SK-N-SH (cell line): ENCODE measurements around the gene SAMD14. TPM values are rescaled to one million over a fixed set of nuclear protein-coding genes. Genes with fewer than 3 reads are reported as not detected.

Source experiments
- CTCF ChIA-PET: fragments of 300-600, 350-600 bp; formaldehyde crosslinking; extraction: SDS; loops from one replicate; lab custom pipeline; 2021; lab: Yijun Ruan, JAX
- POLR2A ChIA-PET: fragments of 350-600 bp; sonication (Branson Sonifier 250); formaldehyde crosslinking; extraction: SDS; loops from one replicate; lab custom pipeline; 2020; ENCODE audit warnings: antibody characterized with exemption, inconsistent platforms; lab: Yijun Ruan, JAX
- DNase-seq: peaks from one replicate; pipeline ENCODE4 v3.0.0; 2012
- H2AFZ ChIP-seq: fragments of 200-600 bp; sonication (generic); 2 replicates; pipeline ENCODE4 v1.8.1; 2016; ENCODE audit warnings: antibody characterized with exemption, mild to moderate bottlenecking, low read depth
- H3F3A ChIP-seq: fragments of 200-600 bp; sonication (generic); replicated peaks from 2 replicates; pipeline ENCODE3; 2016; ENCODE audit warnings: antibody characterized with exemption, mild to moderate bottlenecking; ENCODE audit not compliant: insufficient read depth
- H3K27ac ChIP-seq, 2 experiments: fragments of 200-500 bp in 1 of 2; fragments of 200-600 bp in 1 of 2; sonication (Bioruptor generic) in 1 of 2; sonication (generic), shearing (Covaris generic) in 1 of 2; 2 replicates each; pipeline versions ENCODE4 v1.5.1 to v1.6.1; 2014 to 2016; ENCODE audit warnings: low read depth in 2 of 2, inconsistent platforms in 1 of 2, low read length in 1 of 2, mild to moderate bottlenecking in 1 of 2, mixed read lengths in 1 of 2
- H3K27me3 ChIP-seq: fragments of 200-600 bp; sonication (generic), shearing (Covaris generic); 2 replicates; pipeline ENCODE4 v1.6.1; 2016; ENCODE audit warnings: mixed run types; ENCODE audit not compliant: insufficient read depth
- H3K36me3 ChIP-seq, 2 experiments: fragments of 200-500 bp in 1 of 2; fragments of 200-600 bp in 1 of 2; sonication (Bioruptor generic) in 1 of 2; sonication (generic) in 1 of 2; replicated peaks in 1 of 2; 2 replicates each; pipeline versions ENCODE3 to v1.5.1; 2014 to 2016; ENCODE audit warnings: low read length in 1 of 2, mild to moderate bottlenecking in 1 of 2; ENCODE audit not compliant: insufficient read depth in 2 of 2, control insufficient read depth in 1 of 2
- H3K4me1 ChIP-seq, 2 experiments: fragments of 200-500 bp in 1 of 2; fragments of 200-600 bp in 1 of 2; sonication (Bioruptor generic) in 1 of 2; sonication (generic), shearing (Covaris generic) in 1 of 2; 2 replicates each; pipeline versions ENCODE4 v1.5.1 to v1.6.1; 2014 to 2016; ENCODE audit warnings: low read depth in 1 of 2, low read length in 1 of 2, mixed run types in 1 of 2; ENCODE audit not compliant: insufficient read depth in 2 of 2, control insufficient read depth in 1 of 2
- H3K4me2 ChIP-seq: fragments of 200-600 bp; sonication (generic), shearing (Covaris generic); 2 replicates; pipeline ENCODE4 v1.6.1; 2017; ENCODE audit warnings: mixed run types
- H3K4me3 ChIP-seq, 2 experiments: fragments of 200-500 bp in 1 of 2; fragments of 200-600 bp in 1 of 2; sonication (Bioruptor generic) in 1 of 2; sonication (generic), shearing (Covaris generic) in 1 of 2; 2 replicates each; pipeline versions ENCODE4 v1.5.1 to v1.8.1; 2014 to 2016; ENCODE audit warnings: low read depth in 2 of 2, inconsistent platforms in 1 of 2, low read length in 1 of 2, mild to moderate bottlenecking in 1 of 2, mixed read lengths in 1 of 2, moderate library complexity in 1 of 2
- H3K79me2 ChIP-seq: fragments of 200-600 bp; sonication (generic); 2 replicates; pipeline ENCODE4 v1.8.1; 2017; ENCODE audit warnings: mild to moderate bottlenecking; ENCODE audit not compliant: insufficient read depth
- H3K9ac ChIP-seq: fragments of 200-600 bp; sonication (generic); 2 replicates; pipeline ENCODE4 v1.6.1; 2017; ENCODE audit warnings: mixed run types
- H3K9me2 ChIP-seq: fragments of 200-600 bp; sonication (generic); 2 replicates; pipeline ENCODE4 v1.6.1; 2017; ENCODE audit warnings: mixed run types
- H3K9me3 ChIP-seq: fragments of 200-600 bp; sonication (generic); 2 replicates; pipeline ENCODE4 v1.6.1; 2017; ENCODE audit warnings: mixed run types, mild to moderate bottlenecking, moderate library complexity
- H4K20me1 ChIP-seq: fragments of 200-600 bp; sonication (generic); 2 replicates; pipeline ENCODE4 v1.6.1; 2017; ENCODE audit warnings: mild to moderate bottlenecking, mixed run types; ENCODE audit not compliant: insufficient read depth
- ELF1 ChIP-seq: IDR thresholded peaks from 2 replicates; pipeline ENCODE4 v1.4.0; 2012
- EP300 ChIP-seq, 2 experiments: IDR thresholded peaks; 2 replicates each; pipeline versions ENCODE4 v1.4.0 to v1.6.1; 2012; ENCODE audit warnings: borderline replicate concordance in 1 of 2, low read depth in 1 of 2, low read length in 1 of 2
- FOXJ3 ChIP-seq: sonication (generic); formaldehyde crosslinking; IDR thresholded peaks from 2 replicates; pipeline ENCODE4 v1.5.1; 2020; ENCODE audit warnings: mild to moderate bottlenecking, missing genetic modification reagents
- FOXM1 ChIP-seq: IDR thresholded peaks from 2 replicates; pipeline ENCODE4 v1.4.0; 2012; ENCODE audit warnings: low read depth, mild to moderate bottlenecking
- GABPA ChIP-seq: IDR thresholded peaks from 2 replicates; pipeline ENCODE4 v1.4.0; 2012; ENCODE audit warnings: low read depth, mild to moderate bottlenecking
- JUND ChIP-seq: IDR thresholded peaks from 2 replicates; pipeline ENCODE4 v1.4.0; 2012
- MEF2A ChIP-seq: IDR thresholded peaks from 2 replicates; pipeline ENCODE4 v1.4.0; 2012; ENCODE audit warnings: low read depth, borderline replicate concordance
- MXI1 ChIP-seq: IDR thresholded peaks from 2 replicates; pipeline ENCODE4 v1.6.1; 2012; ENCODE audit warnings: mild to moderate bottlenecking, low read depth, low read length, improper control_type of control experiment
- NFIC ChIP-seq: IDR thresholded peaks from 2 replicates; pipeline ENCODE4 v1.4.0; 2012; ENCODE audit warnings: borderline replicate concordance
- NRF1 ChIP-seq: IDR thresholded peaks from 2 replicates; pipeline ENCODE4 v1.6.1; 2012; ENCODE audit warnings: low read depth, mild to moderate bottlenecking, low read length
- POLR2AphosphoS5 ChIP-seq: IDR thresholded peaks from 2 replicates; pipeline ENCODE4 v1.6.1; 2012; ENCODE audit warnings: low read depth, low read length
- RAD21 ChIP-seq: IDR thresholded peaks from 2 replicates; pipeline ENCODE4 v1.6.1; 2012; ENCODE audit warnings: mild to moderate bottlenecking, low read length
- RFX5 ChIP-seq: IDR thresholded peaks from 2 replicates; pipeline ENCODE4 v1.6.1; 2012; ENCODE audit warnings: mild to moderate bottlenecking, improper control_type of control experiment, low read length
- SIN3A ChIP-seq: IDR thresholded peaks from 2 replicates; pipeline ENCODE4 v1.6.1; 2012; ENCODE audit warnings: low read depth, mild to moderate bottlenecking, low read length, moderate library complexity, borderline replicate concordance
- SMC3 ChIP-seq: IDR thresholded peaks from 2 replicates; pipeline ENCODE4 v1.6.1; 2012; ENCODE audit warnings: low read depth, low read length, improper control_type of control experiment
- TCF12 ChIP-seq: IDR thresholded peaks from 2 replicates; pipeline ENCODE4 v1.4.0; 2012
- TEAD4 ChIP-seq: IDR thresholded peaks from 2 replicates; pipeline ENCODE4 v1.4.0; 2012; ENCODE audit warnings: mild to moderate bottlenecking, borderline replicate concordance; ENCODE audit not compliant: insufficient read depth
- YY1 ChIP-seq: IDR thresholded peaks from 2 replicates; pipeline ENCODE4 v1.4.0; 2012; ENCODE audit warnings: low read depth, mild to moderate bottlenecking
- whole genome bisulfite sequencing: methylation state at CpG from one replicate; pipeline ENCODE4 v1.1.6; 2017; ENCODE audit warnings: low lambda C conversion rate; 5-methylcytosine and 5-hydroxymethylcytosine counted together
- polyA plus RNA-seq, 3 experiments: library from polyadenylated mRNA; depleted of rRNA; stranded (reverse); fragments of >200 nt; gene quantifications; 2 replicates each; pipeline ENCODE4 v1.2.3, GENCODE V29; 2012
- TF ChIP-seq, protein P1 (sequence below): fragments of 150-350 bp; IDR thresholded peaks from 2 replicates; pipeline ENCODE4 v1.6.1; 2017; ENCODE audit warnings: antibody characterized with exemption, low read length, low read depth, borderline replicate concordance
- TF ChIP-seq, protein P2 (sequence below): IDR thresholded peaks from 2 replicates; pipeline ENCODE4 v1.4.0; 2012; ENCODE audit warnings: low read depth, borderline replicate concordance
- TF ChIP-seq, protein P3 (sequence below): fragments of 150-350 bp; IDR thresholded peaks from 2 replicates; pipeline ENCODE4 v1.6.1; 2016; ENCODE audit warnings: mild to moderate bottlenecking, low read depth, low read length
- TF ChIP-seq, protein P4 (sequence below): IDR thresholded peaks from 2 replicates; pipeline ENCODE4 v1.4.0; 2012; ENCODE audit warnings: low read depth, borderline replicate concordance

SAMD14 gene
- polyA plus RNA-seq, 1 of the 3 experiments (the other 2 are of a cell fraction), result 3.4 TPM

DNA sequence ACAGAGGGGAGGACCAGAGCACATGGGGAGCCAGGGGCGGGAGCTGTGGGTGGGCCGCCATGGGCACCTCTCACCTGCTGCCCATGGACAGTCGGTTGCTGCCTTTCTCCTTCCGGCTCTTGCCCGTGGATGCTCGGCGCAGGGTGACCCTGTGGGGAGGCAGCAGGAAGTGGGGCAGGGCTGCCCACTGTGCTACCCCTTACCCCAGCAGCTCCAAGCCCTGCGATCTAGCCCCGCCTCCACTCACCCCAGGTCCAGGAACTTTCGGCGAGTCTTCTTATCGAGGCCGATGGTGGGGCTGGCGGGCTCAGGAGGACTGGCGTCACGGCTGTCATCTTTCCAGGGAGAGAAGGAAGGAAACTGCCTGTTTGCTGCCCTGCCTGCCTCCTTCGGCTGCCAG lies 14.2 kb downstream of the SAMD14 start:
- H3K4me3 ChIP-seq, result no peak overlapping the region

DNA sequence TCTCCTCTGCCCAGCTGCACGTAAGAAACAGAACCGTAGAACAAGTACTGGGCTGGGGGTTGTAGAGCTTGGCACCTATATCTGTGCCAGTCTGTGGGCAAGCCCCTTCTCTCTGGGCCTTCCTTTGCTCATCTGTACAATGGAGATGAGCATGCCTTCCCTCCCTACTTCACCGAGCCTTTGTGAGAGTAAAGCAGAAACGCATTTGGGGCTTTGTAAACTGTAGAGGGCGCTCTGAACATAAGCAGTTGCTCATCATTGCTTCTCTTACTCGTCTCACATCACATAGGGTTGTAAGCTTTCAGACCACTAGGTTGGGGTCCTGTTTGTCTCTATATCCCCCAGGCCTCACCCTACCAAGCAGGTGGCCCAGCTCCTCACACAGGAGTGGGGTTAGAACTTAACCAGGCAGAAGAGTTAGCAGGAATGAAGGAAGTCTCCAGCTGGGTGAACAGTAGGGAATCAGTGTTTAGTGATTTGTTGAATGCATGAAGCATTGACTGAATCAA lies 15.1 kb downstream of the SAMD14 start:
- Histone ChIP-seq H3K9me3 (no peaks in the 10 kb centered on the region), H3K9me2 (no peaks in the 10 kb centered on the region), H3K9ac (no peak overlapping the region), H2AFZ (no peak overlapping the region), H3K27ac (no peak overlapping the region), H3K4me1 (peaks cover 0 to 24% of the 10 kb centered on the region in 2 experiments; a peak in 1 of 4 replicates), H3K4me3 (no peak overlapping the region), H3K4me2 (no peak overlapping the region), H3K79me2 (no peaks in the 10 kb centered on the region), H4K20me1 (no peaks in the 10 kb centered on the region), H3F3A (no peaks in the 10 kb centered on the region), H3K36me3 (peaks cover 0 to 9% of the 10 kb centered on the region in 2 experiments), H3K27me3 (no peaks in the 10 kb centered on the region)
- CTCF ChIA-PET, result interaction anchor here (0.6 to 16.3 kb wide), 25 partner anchors 13 to 247 kb away, joined by 3 to 297 read pairs (median 5); partner anchors contain the start of genes COL1A1, PDK2, PPP1R9B and SAMD14
- 41% methylated on average over 6 of the region's 6 CpGs for WGBS
- POLR2A ChIA-PET, result interaction anchor here (0.7 to 1.4 kb wide), 2 partner anchors 47 to 63 kb away, joined by 3 to 5 read pairs; no protein-coding TSS in a partner anchor
- peak; percentile 79 for DNase-seq
- TF ChIP-seq YY1 (no peak), JUND (no peak), SMC3 (peak; percentile 60), NRF1 (no peak), NFIC (no peak), ELF1 (no peak), EP300 (IDR thresholded peaks at IDR 0.05; ENCODE audit: borderline replicate concordance in 1 of 2, low read depth in 1 of 2, low read length in 1 of 2) (no peak), RFX5 (no peak), FOXM1 (no peak), FOXJ3 (CRISPR knock-in tag) (no peak), GABPA (no peak), SIN3A (no peak), TEAD4 (no peak), RAD21 (peak; percentile 75)
- TF ChIP-seq, protein P1, sequence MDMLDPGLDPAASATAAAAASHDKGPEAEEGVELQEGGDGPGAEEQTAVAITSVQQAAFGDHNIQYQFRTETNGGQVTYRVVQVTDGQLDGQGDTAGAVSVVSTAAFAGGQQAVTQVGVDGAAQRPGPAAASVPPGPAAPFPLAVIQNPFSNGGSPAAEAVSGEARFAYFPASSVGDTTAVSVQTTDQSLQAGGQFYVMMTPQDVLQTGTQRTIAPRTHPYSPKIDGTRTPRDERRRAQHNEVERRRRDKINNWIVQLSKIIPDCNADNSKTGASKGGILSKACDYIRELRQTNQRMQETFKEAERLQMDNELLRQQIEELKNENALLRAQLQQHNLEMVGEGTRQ, result no peak
- TF ChIP-seq, protein P2, sequence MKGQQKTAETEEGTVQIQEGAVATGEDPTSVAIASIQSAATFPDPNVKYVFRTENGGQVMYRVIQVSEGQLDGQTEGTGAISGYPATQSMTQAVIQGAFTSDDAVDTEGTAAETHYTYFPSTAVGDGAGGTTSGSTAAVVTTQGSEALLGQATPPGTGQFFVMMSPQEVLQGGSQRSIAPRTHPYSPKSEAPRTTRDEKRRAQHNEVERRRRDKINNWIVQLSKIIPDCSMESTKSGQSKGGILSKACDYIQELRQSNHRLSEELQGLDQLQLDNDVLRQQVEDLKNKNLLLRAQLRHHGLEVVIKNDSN, result no peak
- TF ChIP-seq, protein P3, sequence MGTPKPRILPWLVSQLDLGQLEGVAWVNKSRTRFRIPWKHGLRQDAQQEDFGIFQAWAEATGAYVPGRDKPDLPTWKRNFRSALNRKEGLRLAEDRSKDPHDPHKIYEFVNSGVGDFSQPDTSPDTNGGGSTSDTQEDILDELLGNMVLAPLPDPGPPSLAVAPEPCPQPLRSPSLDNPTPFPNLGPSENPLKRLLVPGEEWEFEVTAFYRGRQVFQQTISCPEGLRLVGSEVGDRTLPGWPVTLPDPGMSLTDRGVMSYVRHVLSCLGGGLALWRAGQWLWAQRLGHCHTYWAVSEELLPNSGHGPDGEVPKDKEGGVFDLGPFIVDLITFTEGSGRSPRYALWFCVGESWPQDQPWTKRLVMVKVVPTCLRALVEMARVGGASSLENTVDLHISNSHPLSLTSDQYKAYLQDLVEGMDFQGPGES, result no peak; the same call in 1 of the 2 replicates

More for the DNA sequence above, 14.2 kb downstream of the SAMD14 start:
- H3K27me3 ChIP-seq, result no peaks in the 10 kb centered on the region
- TF ChIP-seq EP300 (IDR thresholded peaks at IDR 0.05; ENCODE audit: borderline replicate concordance in 1 of 2, low read depth in 1 of 2, low read length in 1 of 2) (no peak), TCF12 (no peak), SMC3 (no peak), SIN3A (no peak), RFX5 (no peak), POLR2AphosphoS5 (no peak), NFIC (no peak), MEF2A (no peak), MXI1 (no peak), TEAD4 (no peak)
- TF ChIP-seq, protein P4, sequence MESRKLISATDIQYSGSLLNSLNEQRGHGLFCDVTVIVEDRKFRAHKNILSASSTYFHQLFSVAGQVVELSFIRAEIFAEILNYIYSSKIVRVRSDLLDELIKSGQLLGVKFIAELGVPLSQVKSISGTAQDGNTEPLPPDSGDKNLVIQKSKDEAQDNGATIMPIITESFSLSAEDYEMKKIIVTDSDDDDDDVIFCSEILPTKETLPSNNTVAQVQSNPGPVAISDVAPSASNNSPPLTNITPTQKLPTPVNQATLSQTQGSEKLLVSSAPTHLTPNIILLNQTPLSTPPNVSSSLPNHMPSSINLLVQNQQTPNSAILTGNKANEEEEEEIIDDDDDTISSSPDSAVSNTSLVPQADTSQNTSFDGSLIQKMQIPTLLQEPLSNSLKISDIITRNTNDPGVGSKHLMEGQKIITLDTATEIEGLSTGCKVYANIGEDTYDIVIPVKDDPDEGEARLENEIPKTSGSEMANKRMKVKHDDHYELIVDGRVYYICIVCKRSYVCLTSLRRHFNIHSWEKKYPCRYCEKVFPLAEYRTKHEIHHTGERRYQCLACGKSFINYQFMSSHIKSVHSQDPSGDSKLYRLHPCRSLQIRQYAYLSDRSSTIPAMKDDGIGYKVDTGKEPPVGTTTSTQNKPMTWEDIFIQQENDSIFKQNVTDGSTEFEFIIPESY, result no peak
- TF ChIP-seq, all 33 proteins: peak for 0
- H3K36me3 ChIP-seq, result peaks cover 0 to 1% of the 10 kb centered on the region in 2 experiments
- DNase-seq, result no peak
- peaks cover 0 to 20% of the 10 kb centered on the region in 2 experiments; a peak in 1 of 4 replicates for H3K4me1 ChIP-seq
- POLR2A ChIA-PET, result interaction anchor here (0.7 kb wide), 1 partner anchor 62 kb away, joined by 3 read pairs; no protein-coding TSS in a partner anchor
- no peaks in the 10 kb centered on the region for H3K9me2 ChIP-seq
- H3K27ac ChIP-seq, result no peak overlapping the region
- H3F3A ChIP-seq, result no peaks in the 10 kb centered on the region
- 98% methylated on average over 16 of the region's 17 CpGs for WGBS
- no peak overlapping the region for H3K4me2 ChIP-seq
- no peaks in the 10 kb centered on the region for H4K20me1 ChIP-seq
- no peak overlapping the region for H2AFZ ChIP-seq
- CTCF ChIA-PET, result interaction anchor here (0.7 to 16.3 kb wide), 15 partner anchors 12 to 264 kb away, joined by 3 to 297 read pairs (median 8); partner anchors contain the start of genes COL1A1, ITGA3, PDK2 and PPP1R9B
- no peaks in the 10 kb centered on the region for H3K79me2 ChIP-seq
- no peaks in the 10 kb centered on the region for H3K9me3 ChIP-seq
- no peak overlapping the region for H3K9ac ChIP-seq
